Right kidney (tissue), 1 donor: ENCODE data around the gene NMNAT2.

ENCODE experiments used
- DNase-seq: peaks from one replicate; pipeline ENCODE4 v3.0.0-alpha.2; 2016

The NMNAT2 gene

DNA sequence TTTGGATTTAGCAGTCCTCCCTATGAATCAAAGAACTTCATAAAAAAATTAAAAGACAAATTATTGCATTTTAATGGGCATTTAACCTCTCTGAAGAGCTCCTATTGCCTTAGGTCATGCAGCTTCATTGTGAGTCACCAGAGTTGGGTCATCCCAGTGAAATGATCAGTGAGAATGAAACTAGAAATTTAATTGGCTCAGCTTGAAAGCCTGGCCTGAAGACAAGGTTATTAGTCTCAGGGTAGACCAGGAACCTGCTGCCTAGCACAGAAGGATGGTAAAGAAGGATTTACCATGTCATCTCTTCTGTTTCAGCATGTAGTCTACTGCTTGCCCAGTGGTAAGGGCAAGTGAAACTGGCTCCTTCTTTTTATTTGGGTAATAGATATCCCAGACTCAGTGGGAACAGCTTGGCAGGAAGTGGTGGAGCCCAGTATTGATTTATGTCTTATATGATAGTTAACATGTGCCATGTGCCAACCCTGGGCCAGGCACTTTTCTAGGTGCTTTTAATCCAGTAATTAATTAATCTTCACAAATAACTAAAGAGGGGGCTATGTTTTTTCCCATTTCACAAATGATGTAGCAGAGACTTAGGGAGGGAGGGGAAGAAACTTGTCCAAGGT is 208.5 kb downstream of the NMNAT2 start:
- no peak for DNase-seq

DNA sequence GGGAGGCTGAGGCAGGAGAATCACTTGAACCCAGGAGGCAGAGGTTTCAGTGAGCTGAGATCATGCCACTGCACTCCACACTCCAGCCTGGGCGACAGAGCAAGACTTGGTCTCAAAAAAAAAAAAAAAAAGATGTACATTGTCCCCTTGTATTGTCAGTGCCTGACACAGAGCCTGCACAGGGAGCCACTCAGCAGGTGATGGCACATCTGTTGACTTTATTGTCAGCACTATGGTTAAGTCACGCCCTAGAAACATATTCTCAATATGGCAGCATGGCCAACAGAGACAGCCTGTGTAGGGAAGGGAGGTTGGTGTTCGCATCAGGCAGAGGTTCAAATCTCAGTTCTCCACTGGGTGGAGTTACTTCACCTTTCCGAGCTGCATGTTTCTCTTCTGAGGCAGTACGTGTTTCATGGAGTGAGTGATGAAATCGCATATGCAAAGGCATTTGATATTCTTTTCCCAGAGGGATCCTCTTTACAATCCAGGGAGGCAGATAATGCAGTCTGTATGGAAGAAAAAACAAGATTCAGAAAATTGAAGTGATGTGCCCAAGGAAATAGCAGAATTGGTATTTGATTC is 211.6 kb downstream of the NMNAT2 start:
- DNase-seq: no peak

DNA sequence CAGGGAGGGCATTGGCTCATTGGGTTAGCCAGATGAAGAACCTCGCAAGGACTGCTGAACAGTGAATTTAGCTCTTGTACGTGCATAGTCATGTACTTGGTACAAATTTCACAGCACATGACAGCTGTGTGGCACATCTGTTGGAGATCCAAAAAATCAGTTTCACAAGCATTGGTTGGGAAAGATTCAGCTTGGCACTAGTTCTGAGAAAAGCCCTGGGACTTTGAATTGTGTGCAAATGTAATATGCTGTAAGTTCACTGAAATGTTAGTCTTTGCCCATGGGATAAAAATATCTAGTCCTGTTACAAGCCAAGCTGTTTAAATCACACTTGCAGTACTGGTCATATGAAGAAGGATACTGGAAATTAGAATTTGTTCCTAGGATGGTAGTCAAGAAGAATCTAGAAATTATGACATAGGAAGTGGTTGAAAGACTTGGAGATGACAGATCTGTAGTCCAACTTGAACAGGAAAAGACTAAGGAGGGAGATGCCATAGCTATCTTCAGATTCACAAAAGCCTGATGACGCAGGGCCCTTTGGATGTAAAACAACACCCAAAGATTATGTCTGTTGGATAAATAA is 212.9 kb downstream of the NMNAT2 start:
- no peak for DNase-seq

DNA sequence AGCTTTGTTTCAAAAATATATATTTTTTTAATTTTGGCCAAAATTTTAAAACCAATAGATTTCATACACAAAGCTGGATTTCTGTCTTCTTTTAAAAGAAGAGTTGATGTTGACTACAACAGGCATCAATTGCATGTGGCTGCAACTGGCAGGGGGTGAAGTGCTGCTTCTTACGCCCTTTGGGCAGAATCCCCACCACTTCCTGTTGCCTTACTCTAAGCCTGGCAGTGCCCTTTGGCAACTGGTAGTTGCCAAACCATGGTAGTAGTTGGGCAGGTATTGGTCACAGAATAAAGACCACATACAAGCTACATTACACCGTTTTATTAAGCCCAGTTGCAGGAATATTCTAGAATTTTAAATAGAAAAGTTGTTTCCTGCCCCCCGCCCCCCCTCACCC is 215.1 kb downstream of the NMNAT2 start:
- DNase-seq: no peak

DNA sequence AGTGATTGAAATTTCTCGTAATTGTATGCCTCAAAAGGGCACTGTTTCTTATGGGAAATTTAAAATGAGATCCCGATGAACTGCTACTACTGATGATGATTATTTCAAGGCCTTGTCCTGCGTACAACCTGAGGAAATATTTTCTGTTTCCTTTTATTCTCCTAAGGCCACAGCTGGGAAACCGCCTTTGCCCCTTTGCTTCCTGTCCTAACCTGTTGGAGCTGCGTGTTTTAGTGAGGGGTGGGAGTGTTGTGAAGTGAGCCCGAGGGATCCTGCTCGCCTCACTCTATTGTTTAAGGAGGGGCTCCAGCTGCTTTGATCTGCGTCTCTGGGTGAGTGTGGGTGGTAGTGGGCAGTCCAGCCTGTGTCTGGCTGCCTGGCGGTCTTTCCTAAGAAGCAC is 217.7 kb downstream of the NMNAT2 start:
- DNase-seq: no peak

DNA sequence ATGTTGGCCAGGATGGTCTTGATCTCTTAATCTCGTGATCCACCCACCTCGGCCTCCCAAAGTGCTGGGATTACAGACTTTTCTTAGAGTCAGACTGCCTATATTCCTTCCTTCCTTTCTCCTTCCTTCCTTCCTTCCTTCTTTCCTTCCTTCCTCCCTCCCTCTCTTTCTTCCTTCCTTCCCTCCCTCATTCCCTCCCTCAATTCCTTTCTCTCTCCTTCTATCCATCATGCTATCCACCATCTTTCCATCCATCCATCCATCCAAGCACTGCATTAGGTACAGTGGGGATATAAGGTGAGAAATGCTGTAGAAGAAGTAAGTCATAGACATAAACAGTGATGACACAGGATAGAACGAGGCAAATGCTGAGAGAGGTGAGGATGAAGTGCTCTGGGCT is 218.9 kb downstream of the NMNAT2 start:
- DNase-seq: no peak

DNA sequence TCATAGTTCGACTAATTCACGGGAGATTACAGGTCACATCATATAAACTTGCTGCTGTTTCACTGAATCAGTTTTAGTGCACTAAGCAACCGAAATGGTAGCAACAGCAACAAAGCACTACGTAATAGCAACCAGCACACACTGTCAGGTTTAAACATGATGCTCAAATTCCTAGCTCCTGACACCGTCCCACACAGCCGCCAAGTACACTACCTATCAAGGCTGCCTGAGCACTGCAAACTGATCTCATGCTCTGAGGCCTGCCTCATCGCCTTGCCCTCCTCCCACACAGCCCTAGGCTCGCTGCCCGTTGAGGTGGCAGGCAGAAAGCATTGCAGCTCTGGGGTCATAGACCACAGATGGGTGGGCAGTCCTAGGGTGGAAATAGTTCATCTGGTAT is 219.7 kb downstream of the NMNAT2 start:
- DNase-seq: peak; percentile 38
